Keratinocyte (primary cell): ENCODE data around the gene IGFBP4. TPM values are rescaled to one million over a fixed set of nuclear protein-coding genes. Genes with fewer than 3 reads are reported as not detected.

Experiments
- DNase-seq: peaks from one replicate; pipeline ENCODE4 v3.0.0-alpha.2; 2011; ENCODE audit warnings: low read depth, missing footprints, low spot score
- FAIRE-seq: peaks from 2 replicates; lab custom pipeline; 2011; peaks lifted over from hg19 to GRCh38; lab: Jason Lieb, UNC
- H2AFZ ChIP-seq: 2 replicates; pipeline ENCODE4 v1.6.0; 2012; ENCODE audit warnings: low read length, control low read depth, inconsistent platforms; ENCODE audit not compliant: control insufficient read depth
- H3K27ac ChIP-seq: 2 replicates; pipeline ENCODE4 v1.5.1; 2011; ENCODE audit warnings: low read length; ENCODE audit not compliant: control insufficient read depth, insufficient read depth
- H3K27me3 ChIP-seq: 3 replicates; pipeline ENCODE4 v1.6.0; 2011; ENCODE audit warnings: low read length; ENCODE audit not compliant: control insufficient read depth, insufficient read depth; ENCODE audit errors: extremely low read depth
- H3K36me3 ChIP-seq, 2 experiments: 2 replicates in 1 of 2; 3 replicates in 1 of 2; pipeline ENCODE4 v1.5.1; 2011; ENCODE audit warnings: low read length in 2 of 2, mild to moderate bottlenecking in 1 of 2; ENCODE audit not compliant: control insufficient read depth in 2 of 2, insufficient read depth in 2 of 2; ENCODE audit errors: extremely low read depth in 1 of 2
- H3K4me1 ChIP-seq: 3 replicates; pipeline ENCODE4 v1.5.1; 2011; ENCODE audit warnings: low read length; ENCODE audit not compliant: control insufficient read depth, insufficient read depth; ENCODE audit errors: extremely low read depth
- H3K4me2 ChIP-seq: 3 replicates; pipeline ENCODE4 v1.6.0; 2011; ENCODE audit warnings: low read depth, low read length; ENCODE audit not compliant: control insufficient read depth, insufficient read depth; ENCODE audit errors: extremely low read depth
- H3K4me3 ChIP-seq, 3 experiments: fragments of 200-600 bp in 1 of 3; sonication (generic) in 1 of 3; 2 replicates in 2 of 3; 3 replicates in 1 of 3; pipeline ENCODE4 v1.5.1; 2011 to 2016; ENCODE audit warnings: low read length in 3 of 3, mild to moderate bottlenecking in 3 of 3, control low read depth in 2 of 3, inconsistent platforms in 1 of 3, low read depth in 1 of 3, mixed read lengths in 1 of 3, mixed run types in 1 of 3, moderate library complexity in 1 of 3; ENCODE audit not compliant: control insufficient read depth in 2 of 3, insufficient read depth in 2 of 3; ENCODE audit errors: extremely low read depth in 1 of 3
- H3K79me2 ChIP-seq: 2 replicates; pipeline ENCODE4 v1.6.0; 2012; ENCODE audit warnings: low read length; ENCODE audit not compliant: control insufficient read depth, insufficient read depth
- H3K9ac ChIP-seq: 3 replicates; pipeline ENCODE4 v1.6.0; 2011; ENCODE audit warnings: low read length; ENCODE audit not compliant: control insufficient read depth, insufficient read depth; ENCODE audit errors: extremely low read depth
- H3K9me1 ChIP-seq: 3 replicates; pipeline ENCODE4 v1.6.0; 2011; ENCODE audit warnings: low read length; ENCODE audit not compliant: control insufficient read depth, insufficient read depth; ENCODE audit errors: extremely low read depth
- H3K9me3 ChIP-seq: 2 replicates; pipeline ENCODE4 v1.5.1; 2012; ENCODE audit warnings: low read depth, low read length; ENCODE audit not compliant: control insufficient read depth
- H4K20me1 ChIP-seq: 3 replicates; pipeline ENCODE4 v1.6.0; 2011; ENCODE audit warnings: low read length; ENCODE audit not compliant: control insufficient read depth, insufficient read depth; ENCODE audit errors: extremely low read depth
- EZH2 ChIP-seq: IDR thresholded peaks from one replicate; pipeline ENCODE4 v1.6.1; 2012; ENCODE audit warnings: inconsistent platforms, mild to moderate bottlenecking, low read length, moderate library complexity
- dilution Hi-C: fragments of 300-500 bp; cut with MboI; formaldehyde crosslinking; loops from one replicate; pipeline ENCODE4 v1.7.0; 2020; ENCODE audit warnings: low sequenced_read_pairs; ENCODE audit not compliant: extremely low pct_ligation_motif_present
- polyA plus RNA-seq, 5 experiments: library from polyadenylated mRNA; depleted of rRNA in 3 of 5; stranded (reverse) in 3 of 5; stranded (forward) in 1 of 5; unstranded in 1 of 5; fragments of >200 nt; gene quantifications; 1 replicate in 1 of 5; 2 replicates in 3 of 5; 3 replicates in 1 of 5; pipeline versions ENCODE4 v1.2.1 to v1.2.3, GENCODE V29; 2011 to 2012; ENCODE audit warnings: missing spikeins in 2 of 5, low read depth in 1 of 5, low replicate concordance in 1 of 5
- TF ChIP-seq, protein P1 (sequence below), 3 experiments: IDR thresholded peaks in 1 of 3; conservative IDR thresholded peaks in 1 of 3; optimal IDR thresholded peaks in 1 of 3; 2 replicates in 2 of 3; 3 replicates in 1 of 3; pipeline versions ENCODE3 to v1.5.1; 2011; ENCODE audit warnings: low read length in 3 of 3, mild to moderate bottlenecking in 3 of 3, moderate library complexity in 2 of 3, control low read depth in 1 of 3, inconsistent platforms in 1 of 3; ENCODE audit not compliant: insufficient read depth in 2 of 3; ENCODE audit errors: extremely low read depth in 1 of 3

Gene IGFBP4
- polyA plus RNA-seq, 1 donor (not counting 4 experiments of a cell fraction or from before 2014, with no cell fraction given): 6.0 TPM

DNA sequence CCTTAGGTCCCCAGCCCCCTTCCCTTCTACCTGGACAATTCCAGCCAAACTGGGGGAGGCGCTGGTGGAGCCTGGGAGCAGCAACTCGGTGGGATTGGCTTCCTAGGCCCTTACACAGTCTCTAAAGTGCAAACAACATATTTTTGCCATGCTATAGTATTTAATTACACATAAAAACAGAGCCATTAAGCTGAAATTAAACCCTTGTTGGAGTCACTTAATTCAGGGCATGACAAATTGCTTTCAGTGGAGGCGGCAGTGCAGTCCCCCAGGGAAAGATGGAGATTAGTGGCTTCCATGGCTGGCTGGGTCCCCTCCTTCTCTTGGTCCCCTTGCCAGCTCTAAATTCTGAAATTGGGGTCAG lies 17.3 kb downstream of the IGFBP4 start:
- dilution Hi-C loops: no loop called here
- FAIRE-seq (no peak), DNase-seq (no peak)
- Histone ChIP-seq H3K4me2 (no peak overlapping the region), H3K27ac (no peak overlapping the region), H3K27me3 (peaks cover 6% of the 10 kb centered on the region), H3K9me3 (no peaks in the 10 kb centered on the region), H2AFZ (no peak overlapping the region), H3K4me3 (no peak overlapping the region), H3K36me3 (no peaks in the 10 kb centered on the region), H4K20me1 (no peaks in the 10 kb centered on the region), H3K9me1 (no peaks in the 10 kb centered on the region), H3K79me2 (no peaks in the 10 kb centered on the region), H3K9ac (no peak overlapping the region), H3K4me1 (peaks cover 18% of the 10 kb centered on the region)
- TF ChIP-seq EZH2: no peak
- TF ChIP-seq, protein P1, sequence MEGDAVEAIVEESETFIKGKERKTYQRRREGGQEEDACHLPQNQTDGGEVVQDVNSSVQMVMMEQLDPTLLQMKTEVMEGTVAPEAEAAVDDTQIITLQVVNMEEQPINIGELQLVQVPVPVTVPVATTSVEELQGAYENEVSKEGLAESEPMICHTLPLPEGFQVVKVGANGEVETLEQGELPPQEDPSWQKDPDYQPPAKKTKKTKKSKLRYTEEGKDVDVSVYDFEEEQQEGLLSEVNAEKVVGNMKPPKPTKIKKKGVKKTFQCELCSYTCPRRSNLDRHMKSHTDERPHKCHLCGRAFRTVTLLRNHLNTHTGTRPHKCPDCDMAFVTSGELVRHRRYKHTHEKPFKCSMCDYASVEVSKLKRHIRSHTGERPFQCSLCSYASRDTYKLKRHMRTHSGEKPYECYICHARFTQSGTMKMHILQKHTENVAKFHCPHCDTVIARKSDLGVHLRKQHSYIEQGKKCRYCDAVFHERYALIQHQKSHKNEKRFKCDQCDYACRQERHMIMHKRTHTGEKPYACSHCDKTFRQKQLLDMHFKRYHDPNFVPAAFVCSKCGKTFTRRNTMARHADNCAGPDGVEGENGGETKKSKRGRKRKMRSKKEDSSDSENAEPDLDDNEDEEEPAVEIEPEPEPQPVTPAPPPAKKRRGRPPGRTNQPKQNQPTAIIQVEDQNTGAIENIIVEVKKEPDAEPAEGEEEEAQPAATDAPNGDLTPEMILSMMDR (optimal IDR thresholded peaks at IDR 0.05 in 1 of 3, IDR thresholded peaks at IDR 0.05 in 1 of 3, conservative IDR thresholded peaks at IDR 0.05 in 1 of 3; ENCODE audit: extremely low read depth in 1 of 3, insufficient read depth in 2 of 3, low read length in 3 of 3): no peak

DNA sequence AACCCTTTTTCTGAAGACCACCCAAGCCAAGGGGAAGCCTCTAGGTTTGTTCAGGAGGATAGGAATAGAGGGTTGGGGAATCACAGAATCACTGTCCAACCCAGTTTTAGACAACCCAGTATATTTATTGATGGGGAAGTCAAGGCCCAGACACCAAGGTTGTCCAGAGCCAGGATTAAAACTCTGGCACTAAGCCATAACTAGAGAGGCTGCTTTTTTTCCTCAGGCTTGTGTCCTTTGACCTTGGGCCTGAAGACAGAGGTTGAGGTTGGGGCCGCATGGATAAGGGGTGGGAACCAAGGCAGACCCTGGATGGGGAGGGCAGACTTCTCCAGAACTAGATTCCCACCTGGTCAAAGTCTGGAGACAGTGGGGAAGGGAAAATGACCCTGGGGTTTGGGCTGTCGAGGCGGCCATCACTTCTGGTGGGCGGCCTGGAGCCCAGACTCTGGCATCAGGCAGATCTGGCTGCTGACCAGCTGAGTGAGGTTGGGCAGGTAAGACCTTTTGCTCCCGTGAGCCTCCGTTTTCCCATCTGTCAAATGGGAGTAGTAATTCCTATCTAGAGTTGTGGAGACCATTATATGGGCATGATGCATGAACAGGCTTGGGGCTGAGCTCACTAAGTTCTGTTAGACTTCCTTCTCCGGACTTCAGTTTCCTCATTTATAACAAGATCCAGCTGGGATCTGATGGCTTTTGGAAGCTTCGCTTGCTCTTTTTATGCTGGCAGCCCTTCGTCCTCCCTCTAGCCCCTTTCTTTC lies 17.9 kb downstream of the IGFBP4 start:
- H2AFZ ChIP-seq: no peak overlapping the region
- peaks cover 18% of the 10 kb centered on the region for H3K4me1 ChIP-seq
- H3K27ac ChIP-seq: no peak overlapping the region
- DNase-seq (no peak), FAIRE-seq (no peak)
- TF ChIP-seq EZH2: no peak
- TF ChIP-seq, protein P1 (optimal IDR thresholded peaks at IDR 0.05 in 1 of 3, IDR thresholded peaks at IDR 0.05 in 1 of 3, conservative IDR thresholded peaks at IDR 0.05 in 1 of 3; ENCODE audit: extremely low read depth in 1 of 3, insufficient read depth in 2 of 3, low read length in 3 of 3): no peak
- H3K9me1 ChIP-seq: no peaks in the 10 kb centered on the region
- no peak overlapping the region for H3K4me2 ChIP-seq
- H3K9me3 ChIP-seq: no peaks in the 10 kb centered on the region
- dilution Hi-C loops: no loop called here
- H3K27me3 ChIP-seq: peaks cover 6% of the 10 kb centered on the region
- H4K20me1 ChIP-seq: no peaks in the 10 kb centered on the region
- H3K4me3 ChIP-seq: no peak overlapping the region
- no peaks in the 10 kb centered on the region for H3K36me3 ChIP-seq
- H3K79me2 ChIP-seq: no peaks in the 10 kb centered on the region
- H3K9ac ChIP-seq: no peak overlapping the region
